ENCODE results near the gene DACT2. TPM values are rescaled to one million over a fixed set of nuclear protein-coding genes. Genes with fewer than 3 reads are reported as not detected.
A peak's percentile ranks its signal among the peaks of the same experiment; 100 is the strongest.

Gene DACT2
- total and polyA plus RNA-seq, 12 donors, result 0.09 to 1.5 (median 0.65) TPM

DNA sequence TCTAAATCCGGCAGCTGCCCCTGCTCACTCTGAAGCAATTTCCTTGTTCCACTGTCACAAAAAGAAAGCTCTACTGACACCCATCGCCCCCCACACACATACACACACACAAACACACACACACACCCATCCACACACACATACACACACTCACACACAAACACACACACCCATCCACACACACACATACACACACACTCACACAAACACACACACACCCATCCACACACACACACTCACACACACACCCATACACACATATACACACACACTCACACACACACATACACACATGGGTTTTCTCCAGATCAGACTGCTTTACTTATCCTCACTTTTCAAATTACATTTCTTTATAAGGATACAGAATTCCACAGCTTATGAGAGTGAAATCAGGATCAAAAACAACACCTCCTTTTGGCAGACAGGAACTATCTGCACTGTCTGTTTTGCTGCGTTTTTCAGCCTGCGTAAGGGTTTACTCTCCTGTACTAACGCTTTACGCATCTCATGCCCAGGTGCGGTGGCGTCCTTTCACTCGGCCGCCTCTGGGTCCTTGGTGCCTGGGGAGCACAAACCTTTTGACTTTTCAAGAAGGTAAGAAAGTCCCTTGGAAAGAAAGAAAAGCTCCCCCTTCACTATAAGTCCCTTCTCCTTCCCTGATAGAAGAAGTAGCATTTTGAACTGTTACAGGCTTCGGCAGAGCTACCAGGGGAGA lies 8.0 kb downstream of the DACT2 start:
- Histone ChIP-seq H3K4me3 (no peak overlapping the region), H3K36me3 (no peaks in the 10 kb centered on the region), H3K27me3 (peaks cover 0 to 33% (median 5%) of the 10 kb centered on the region in 7 donors), H3K27ac (no peak overlapping the region), H3K4me1 (peaks cover 0 to 9% (median 0%) of the 10 kb centered on the region in 9 donors), H3K9me3 (no peaks in the 10 kb centered on the region)
- TF ChIP-seq, protein P1, sequence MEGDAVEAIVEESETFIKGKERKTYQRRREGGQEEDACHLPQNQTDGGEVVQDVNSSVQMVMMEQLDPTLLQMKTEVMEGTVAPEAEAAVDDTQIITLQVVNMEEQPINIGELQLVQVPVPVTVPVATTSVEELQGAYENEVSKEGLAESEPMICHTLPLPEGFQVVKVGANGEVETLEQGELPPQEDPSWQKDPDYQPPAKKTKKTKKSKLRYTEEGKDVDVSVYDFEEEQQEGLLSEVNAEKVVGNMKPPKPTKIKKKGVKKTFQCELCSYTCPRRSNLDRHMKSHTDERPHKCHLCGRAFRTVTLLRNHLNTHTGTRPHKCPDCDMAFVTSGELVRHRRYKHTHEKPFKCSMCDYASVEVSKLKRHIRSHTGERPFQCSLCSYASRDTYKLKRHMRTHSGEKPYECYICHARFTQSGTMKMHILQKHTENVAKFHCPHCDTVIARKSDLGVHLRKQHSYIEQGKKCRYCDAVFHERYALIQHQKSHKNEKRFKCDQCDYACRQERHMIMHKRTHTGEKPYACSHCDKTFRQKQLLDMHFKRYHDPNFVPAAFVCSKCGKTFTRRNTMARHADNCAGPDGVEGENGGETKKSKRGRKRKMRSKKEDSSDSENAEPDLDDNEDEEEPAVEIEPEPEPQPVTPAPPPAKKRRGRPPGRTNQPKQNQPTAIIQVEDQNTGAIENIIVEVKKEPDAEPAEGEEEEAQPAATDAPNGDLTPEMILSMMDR (IDR thresholded peaks at IDR 0.05), result no peak
- no peak for DNase-seq
- ATAC-seq, result no peak
- intact Hi-C loops (cut with DNase I), result no loop called here
- WGBS, 2 donors, result 92 to 94% methylated on average over 11 of the region's 11 CpGs

DNA sequence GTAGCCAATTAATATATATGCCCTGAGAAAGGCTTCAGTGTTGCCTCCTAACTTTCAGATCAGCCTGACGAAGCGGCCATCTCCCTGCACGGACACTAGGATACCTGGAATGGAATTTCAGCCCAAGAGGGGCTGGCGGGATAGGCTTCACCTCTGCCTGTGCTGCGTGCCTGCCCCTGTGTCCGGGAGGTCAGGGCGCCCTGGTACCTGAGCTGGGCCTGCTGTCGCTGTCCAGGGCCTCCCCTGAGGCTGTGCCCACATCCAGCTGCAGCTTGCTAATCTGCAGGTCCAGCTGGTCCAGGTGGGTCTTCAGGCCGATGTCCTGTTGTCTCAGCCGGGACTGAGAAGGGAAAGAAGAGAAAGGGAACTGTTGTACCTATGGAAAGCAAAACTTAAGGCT lies 8.6 kb downstream of the DACT2 start:
- 91 to 92% methylated on average over 10 of the region's 10 CpGs for WGBS, 2 donors
- ATAC-seq (no peak), DNase-seq (no peak)
- intact Hi-C loops (cut with DNase I), result no loop called here
- TF ChIP-seq, protein P1 (IDR thresholded peaks at IDR 0.05), result no peak
- Histone ChIP-seq H3K27ac (no peak overlapping the region), H3K4me1 (peaks cover 0 to 9% (median 0%) of the 10 kb centered on the region in 9 donors), H3K9me3 (no peaks in the 10 kb centered on the region), H3K4me3 (no peak overlapping the region), H3K27me3 (peaks cover 0 to 35% (median 5%) of the 10 kb centered on the region in 7 donors), H3K36me3 (no peaks in the 10 kb centered on the region)

DNA sequence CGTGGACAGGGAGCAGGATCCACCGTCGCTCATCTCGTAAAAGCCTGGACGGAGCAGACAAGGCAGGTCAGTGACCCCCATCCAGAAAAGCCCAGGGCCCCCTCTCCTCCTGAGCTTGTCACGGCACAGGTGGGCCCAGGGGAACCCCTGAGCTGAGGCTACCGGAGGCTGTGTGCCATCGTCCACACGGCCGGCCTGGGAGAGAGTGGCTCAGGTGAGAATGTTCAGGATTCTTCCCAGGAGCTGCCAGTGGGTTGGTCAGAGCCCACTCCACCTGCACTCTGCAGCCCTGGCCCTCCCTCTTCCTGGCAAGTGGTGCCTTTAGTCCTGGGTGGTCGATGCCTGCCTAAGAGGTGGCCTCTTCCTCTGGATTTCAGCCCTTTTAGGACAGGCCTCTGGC lies 9.2 kb downstream of the DACT2 start:
- Histone ChIP-seq H3K27me3 (peaks cover 0 to 35% (median 4%) of the 10 kb centered on the region in 7 donors), H3K4me3 (no peak overlapping the region), H3K4me1 (peaks cover 0 to 9% (median 0%) of the 10 kb centered on the region in 9 donors), H3K36me3 (no peaks in the 10 kb centered on the region), H3K27ac (no peak overlapping the region), H3K9me3 (no peaks in the 10 kb centered on the region)
- 88 to 93% methylated on average over 11 of the region's 11 CpGs for WGBS, 2 donors
- intact Hi-C loops (cut with DNase I), result no loop called here
- DNase-seq (no peak), ATAC-seq (no peak)
- TF ChIP-seq, protein P1 (IDR thresholded peaks at IDR 0.05), result no peak

DNA sequence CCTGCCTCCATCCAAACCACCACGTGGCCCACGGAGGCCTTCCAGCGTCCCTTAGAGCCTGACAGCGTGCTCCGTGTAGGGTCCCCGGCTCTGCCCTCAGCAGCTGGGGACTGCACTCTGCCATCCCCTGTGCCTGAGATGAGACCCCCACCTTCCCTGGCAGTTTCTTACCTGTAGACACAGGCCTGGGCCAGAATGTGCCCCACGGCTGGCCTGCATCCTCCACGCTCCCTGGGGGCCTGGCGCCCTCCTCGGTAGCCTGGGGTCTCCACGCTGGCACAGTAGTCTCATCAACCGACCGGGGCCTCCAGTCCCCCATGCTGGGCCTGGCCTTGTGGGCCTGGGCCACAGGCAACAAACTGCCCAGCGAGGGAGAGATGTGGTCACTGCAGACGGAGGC lies 9.6 kb downstream of the DACT2 start:
- H3K4me3 ChIP-seq, result no peak overlapping the region
- intact Hi-C loops (cut with DNase I), result no loop called here

More for the DNA sequence above, 9.6 kb downstream of the DACT2 start:
- Histone ChIP-seq H3K27ac (no peak overlapping the region), H3K27me3 (peaks cover 0 to 32% (median 6%) of the 10 kb centered on the region in 7 donors), H3K9me3 (no peaks in the 10 kb centered on the region), H3K4me1 (peaks cover 0 to 9% (median 0%) of the 10 kb centered on the region in 9 donors), H3K36me3 (no peaks in the 10 kb centered on the region)
- TF ChIP-seq, protein P1 (IDR thresholded peaks at IDR 0.05), result no peak
- 93 to 95% methylated on average over 15 of the region's 15 CpGs for WGBS, 2 donors
- DNase-seq (no peak), ATAC-seq (peak in 1 of 8 donors; percentile 9)
